Activated naive CD8-positive, alpha-beta T cell treated with anti-CD3 and anti-CD28 coated beads, Interleukin-2, amount 50 U/mL, for 24 hours (primary cell): Measurements from ENCODE around the gene NRXN2.

Experiments
- ATAC-seq: fragments of 150-1000 bp; cut with Tn5 transposase; one replicate; pipeline ENCODE4 v1.10.0; 2021
- DNase-seq: peaks from one replicate; pipeline ENCODE4 v3.0.0; 2021
- H3K27ac Mint-ChIP-seq: one replicate; pipeline ENCODE4 v1.8.0; 2021; ENCODE audit warnings: mild to moderate bottlenecking, mixed read lengths
- H3K27me3 Mint-ChIP-seq: one replicate; pipeline ENCODE4 v1.8.0; 2021; ENCODE audit warnings: mixed read lengths
- H3K36me3 Mint-ChIP-seq: one replicate; pipeline ENCODE4 v1.8.0; 2021; ENCODE audit warnings: low read depth, mixed read lengths
- H3K4me1 Mint-ChIP-seq: one replicate; pipeline ENCODE4 v1.8.0; 2021; ENCODE audit warnings: mixed read lengths
- H3K4me3 Mint-ChIP-seq: one replicate; pipeline ENCODE4 v1.8.0; 2021; ENCODE audit warnings: mild to moderate bottlenecking, moderate library complexity, mixed read lengths
- H3K9me3 Mint-ChIP-seq: one replicate; pipeline ENCODE4 v1.8.0; 2021; ENCODE audit warnings: mixed read lengths

The NRXN2 gene

GRCh38 chr11:64762674-64763525 is 39.9 kb upstream of the NRXN2 start:
- Mint-ChIP-seq H3K4me3 (peak overlapping the region; percentile 13), H3K27ac (peak overlapping the region; percentile 68), H3K9me3 (no peaks in the 10 kb centered on the region), H3K36me3 (peaks cover 48% of the 10 kb centered on the region), H3K27me3 (no peaks in the 10 kb centered on the region), H3K4me1 (peaks cover 70% of the 10 kb centered on the region)
- no peak for ATAC-seq
- DNase-seq, result no peak

- Mint-ChIP-seq H3K36me3 (peaks cover 43% of the 10 kb centered on the region), H3K27ac (peak overlapping the region; percentile 68), H3K9me3 (no peaks in the 10 kb centered on the region), H3K4me3 (peak overlapping the region; percentile 13), H3K4me1 (peaks cover 64% of the 10 kb centered on the region), H3K27me3 (no peaks in the 10 kb centered on the region)
- DNase-seq (no peak), ATAC-seq (no peak)
Observed at GRCh38 chr11:64762277-64762673, 39.3 kb upstream of the NRXN2 start.

- Mint-ChIP-seq H3K36me3 (peaks cover 35% of the 10 kb centered on the region), H3K4me3 (no peak overlapping the region), H3K4me1 (peaks cover 54% of the 10 kb centered on the region), H3K9me3 (no peaks in the 10 kb centered on the region), H3K27ac (peak overlapping the region; percentile 81), H3K27me3 (no peaks in the 10 kb centered on the region)
- ATAC-seq, result no peak
- DNase-seq, result no peak
Observed at GRCh38 chr11:64760759-64761420, 37.9 kb upstream of the NRXN2 start.

DNA sequence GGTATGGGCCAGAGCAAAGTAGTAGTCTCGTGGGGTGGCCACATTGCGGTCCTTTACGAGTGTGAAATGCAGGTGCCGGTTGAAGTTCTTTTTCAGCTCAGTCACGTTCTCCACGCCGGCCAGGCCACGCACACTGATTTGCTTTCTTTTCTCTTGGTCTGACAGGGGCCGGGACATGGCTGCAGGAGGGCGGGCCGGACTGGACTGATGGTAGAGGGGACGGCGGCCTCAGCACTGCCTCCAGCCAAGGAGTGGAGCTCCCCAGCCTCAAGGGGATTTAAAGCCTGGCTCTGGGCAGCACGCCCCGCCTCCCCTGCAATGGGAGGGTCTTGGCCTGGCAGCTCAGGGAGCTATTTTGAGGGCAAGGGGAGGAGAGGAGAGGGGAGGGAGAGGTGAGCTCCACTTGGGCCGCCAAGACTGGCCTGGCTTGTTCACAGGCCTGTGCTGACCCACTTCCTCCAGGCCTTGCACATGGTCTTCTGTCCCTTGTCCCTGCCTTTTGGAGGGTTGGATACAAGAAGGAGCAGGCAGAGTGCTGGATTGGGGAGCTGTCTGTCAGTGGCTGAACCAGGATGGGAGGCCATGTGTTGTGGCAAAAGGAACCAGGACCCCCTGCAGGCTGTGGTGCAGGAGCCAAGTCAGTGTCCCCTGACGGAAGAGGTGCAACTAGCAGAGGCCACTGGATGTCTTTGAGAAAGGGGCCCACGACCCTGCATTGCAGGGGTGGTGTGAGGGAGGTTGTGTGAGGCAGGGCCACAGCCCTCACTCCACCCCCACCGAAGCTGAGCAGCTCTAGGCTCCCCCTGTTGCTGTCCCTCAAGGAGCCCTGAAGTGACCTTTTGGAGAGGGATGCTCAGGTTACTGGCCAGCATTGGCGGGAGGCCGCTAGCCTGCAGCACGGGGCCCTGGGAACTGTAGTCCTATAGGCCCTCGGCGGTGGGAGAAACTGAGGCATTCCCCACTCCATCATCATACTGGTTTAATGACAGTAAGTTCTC is 37.0 kb upstream of the NRXN2 start, which contains the start of gene PYGM:
PYGM (minus strand) TSS at position 253 of the 998 bp plus-strand sequence; CDS start at position 177, 76 bp downstream.
- Mint-ChIP-seq H3K36me3 (peaks cover 28% of the 10 kb centered on the region), H3K4me3 (no peak within 1 kb of the TSS), H3K9me3 (no peaks in the 10 kb centered on the region), H3K27ac (peak within 1 kb of the TSS; percentile 81), H3K27me3 (no peaks in the 10 kb centered on the region), H3K4me1 (peaks cover 47% of the 10 kb centered on the region)
- DNase-seq, result no peak
- peak; percentile 20 for ATAC-seq

- Mint-ChIP-seq H3K4me3 (no peak overlapping the region), H3K27ac (no peak overlapping the region), H3K27me3 (no peaks in the 10 kb centered on the region), H3K9me3 (no peaks in the 10 kb centered on the region), H3K4me1 (peaks cover 39% of the 10 kb centered on the region), H3K36me3 (peaks cover 21% of the 10 kb centered on the region)
- DNase-seq (no peak), ATAC-seq (no peak)
Observed at GRCh38 chr11:64759131-64759721, 36.2 kb upstream of the NRXN2 start.

- Mint-ChIP-seq H3K4me1 (peaks cover 32% of the 10 kb centered on the region), H3K27ac (no peak overlapping the region), H3K27me3 (no peaks in the 10 kb centered on the region), H3K4me3 (no peak overlapping the region), H3K9me3 (no peaks in the 10 kb centered on the region), H3K36me3 (peaks cover 15% of the 10 kb centered on the region)
- DNase-seq, result no peak
- ATAC-seq, result no peak
Observed at GRCh38 chr11:64758330-64759079, 35.5 kb upstream of the NRXN2 start.

- Mint-ChIP-seq H3K9me3 (no peaks in the 10 kb centered on the region), H3K27ac (peak overlapping the region; percentile 22), H3K27me3 (no peaks in the 10 kb centered on the region), H3K36me3 (peaks cover 11% of the 10 kb centered on the region), H3K4me3 (no peak overlapping the region), H3K4me1 (peaks cover 24% of the 10 kb centered on the region)
- ATAC-seq (no peak), DNase-seq (no peak)
Observed at GRCh38 chr11:64757549-64758329, 34.7 kb upstream of the NRXN2 start.

GRCh38 chr11:64755681-64756361 is 32.8 kb upstream of the NRXN2 start:
- H3K9me3 Mint-ChIP-seq, result no peaks in the 10 kb centered on the region
- DNase-seq, result no peak
- ATAC-seq, result no peak
- peaks cover 8% of the 10 kb centered on the region for H3K4me1 Mint-ChIP-seq
- H3K36me3 Mint-ChIP-seq, result no peaks in the 10 kb centered on the region
- no peak overlapping the region for H3K27ac Mint-ChIP-seq
- no peaks in the 10 kb centered on the region for H3K27me3 Mint-ChIP-seq
- H3K4me3 Mint-ChIP-seq, result no peak overlapping the region

DNA sequence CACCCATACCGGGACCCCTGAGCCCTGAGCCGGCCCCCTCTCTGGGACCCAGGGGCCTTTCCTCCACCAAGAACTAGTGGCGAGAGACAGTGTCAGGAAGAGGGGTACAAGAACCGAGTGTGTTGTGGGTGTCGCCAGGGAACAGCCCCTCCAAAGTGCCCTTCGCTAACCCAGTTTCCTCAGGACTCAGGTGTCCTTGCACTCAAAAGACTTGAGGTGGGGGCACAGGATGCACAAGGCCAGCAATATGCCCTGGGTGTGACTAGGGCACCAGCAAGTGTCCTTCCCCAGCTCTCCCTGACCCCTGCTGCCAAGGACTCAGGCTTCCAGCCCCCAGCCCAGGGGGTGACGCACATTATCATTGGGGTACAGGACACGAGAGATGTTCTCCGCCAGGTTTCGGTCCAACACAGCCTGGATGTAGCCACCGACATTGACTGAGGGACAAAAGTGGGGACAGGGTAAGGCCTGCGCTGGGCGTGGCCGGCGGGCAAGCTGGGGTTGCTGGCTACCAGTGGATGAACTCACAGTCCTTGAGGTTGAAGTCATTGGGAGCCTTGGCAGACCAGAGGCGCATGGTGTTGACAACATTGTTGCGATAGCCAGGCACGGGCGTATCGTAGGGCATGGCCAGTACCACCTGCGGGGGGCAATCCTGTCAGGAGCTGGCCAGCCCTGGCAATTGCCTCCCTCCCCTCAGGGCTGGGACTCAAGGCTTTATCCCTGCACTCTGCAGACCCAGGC is 32.1 kb upstream of the NRXN2 start:
- Mint-ChIP-seq H3K4me3 (no peak overlapping the region), H3K27me3 (no peaks in the 10 kb centered on the region), H3K4me1 (peaks cover 4% of the 10 kb centered on the region), H3K27ac (no peak overlapping the region), H3K36me3 (no peaks in the 10 kb centered on the region), H3K9me3 (no peaks in the 10 kb centered on the region)
- no peak for ATAC-seq
- no peak for DNase-seq

GRCh38 chr11:64754124-64754918 is 31.3 kb upstream of the NRXN2 start:
- DNase-seq, result no peak
- H3K4me3 Mint-ChIP-seq, result no peak overlapping the region
- H3K36me3 Mint-ChIP-seq, result no peaks in the 10 kb centered on the region
- no peaks in the 10 kb centered on the region for H3K27me3 Mint-ChIP-seq
- H3K27ac Mint-ChIP-seq, result no peak overlapping the region
- no peaks in the 10 kb centered on the region for H3K9me3 Mint-ChIP-seq
- no peaks in the 10 kb centered on the region for H3K4me1 Mint-ChIP-seq
- no peak for ATAC-seq

DNA sequence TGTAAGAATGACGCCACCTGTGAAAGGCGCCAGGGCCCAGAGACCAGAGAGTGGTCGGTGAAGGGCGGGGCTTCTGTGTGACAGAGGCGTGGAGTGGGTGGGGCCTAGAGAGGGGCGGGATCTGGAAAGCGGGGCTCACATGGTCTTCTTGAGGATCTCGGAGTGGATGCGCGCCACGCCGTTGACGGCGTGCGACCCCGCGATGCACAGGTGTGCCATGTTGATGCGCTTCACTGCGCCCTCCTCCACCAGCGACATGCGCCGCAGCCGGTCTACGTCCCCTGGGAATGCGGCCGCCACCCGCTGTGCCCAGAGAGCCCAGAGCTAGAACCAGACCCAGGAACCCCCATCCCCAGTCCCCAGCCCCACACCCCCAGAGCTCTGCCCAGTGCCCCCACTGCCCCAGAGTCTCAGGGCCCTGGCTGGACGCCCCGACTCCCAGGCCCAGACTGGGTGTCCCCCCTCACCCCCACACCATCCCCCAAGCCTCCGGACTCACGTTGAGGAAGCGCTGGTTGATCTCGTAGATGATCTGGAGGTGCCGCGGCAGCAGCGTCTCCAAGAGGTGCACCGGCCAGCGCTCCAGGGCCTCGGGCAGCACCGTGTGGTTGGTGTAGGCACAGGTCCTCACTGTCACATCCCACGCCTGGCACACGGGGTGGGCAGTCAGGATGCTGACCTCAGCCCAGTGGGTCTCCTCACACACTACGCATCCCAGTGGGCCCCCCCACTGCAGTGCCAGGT is 30.6 kb upstream of the NRXN2 start:
- H3K36me3 Mint-ChIP-seq, result no peaks in the 10 kb centered on the region
- H3K9me3 Mint-ChIP-seq, result no peaks in the 10 kb centered on the region
- no peak overlapping the region for H3K27ac Mint-ChIP-seq
- no peaks in the 10 kb centered on the region for H3K4me1 Mint-ChIP-seq
- no peak for ATAC-seq
- no peaks in the 10 kb centered on the region for H3K27me3 Mint-ChIP-seq
- H3K4me3 Mint-ChIP-seq, result no peak overlapping the region
- DNase-seq, result no peak
